ENCODE measurements around the gene CALML4.
"Not testable (repeated sequence)": the region's sequence is repeated elsewhere in the genome, so short reads cannot be mapped to it uniquely, and the experiment has no call there.

Gene CALML4

DNA sequence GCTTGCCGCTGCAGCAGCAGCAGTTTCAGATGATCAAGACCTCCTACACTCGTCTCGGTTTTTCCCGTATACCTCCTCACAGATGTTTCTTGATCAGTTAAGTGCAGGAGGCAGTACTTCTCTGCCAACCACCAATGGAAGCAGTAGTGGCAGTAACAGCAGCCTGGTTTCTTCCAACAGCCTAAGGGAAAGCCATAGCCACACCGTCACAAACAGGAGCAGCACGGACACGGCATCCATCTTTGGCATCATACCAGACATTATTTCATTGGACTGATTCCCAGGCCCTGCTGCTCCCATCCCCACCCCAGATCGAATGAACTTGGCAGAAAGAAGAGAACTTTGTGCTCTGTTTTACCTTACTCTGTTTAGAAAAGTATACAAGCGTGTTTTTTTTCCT is 17.6 kb downstream of the CALML4 start:
- DNase-seq, result no peak

DNA sequence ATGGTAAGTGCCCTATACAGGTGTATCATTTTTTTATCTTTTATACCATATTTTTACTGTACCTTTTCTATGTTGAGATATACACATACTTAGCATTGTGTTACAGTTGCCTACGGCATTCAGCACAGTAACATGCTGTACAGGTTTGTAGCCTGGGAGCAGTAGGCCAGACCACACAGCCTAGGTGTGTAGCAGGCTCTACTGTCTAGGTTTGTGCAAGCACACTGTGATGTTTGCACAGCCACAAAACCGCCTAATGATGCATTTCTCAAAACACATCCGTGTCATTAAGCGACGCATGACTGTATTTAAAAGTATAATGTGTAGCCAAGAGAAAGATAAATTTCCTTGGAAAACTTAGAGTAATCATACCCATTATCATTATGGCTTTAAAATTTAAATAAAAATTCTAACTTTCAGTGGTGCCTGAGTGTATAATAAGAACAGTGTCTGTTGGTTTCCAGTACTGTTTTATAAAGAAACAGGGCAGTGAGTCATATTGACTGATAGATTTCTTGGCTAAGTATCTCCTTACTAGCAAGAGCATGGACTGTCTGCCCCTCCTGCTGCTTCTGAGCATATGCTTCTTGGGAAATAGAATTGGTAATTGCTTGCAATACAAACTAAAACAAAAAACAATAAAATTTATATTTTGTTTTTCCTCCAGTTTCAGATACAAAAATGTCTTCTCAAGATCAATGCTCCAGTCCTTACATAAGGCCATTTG is 18.3 kb downstream of the CALML4 start:
- no peak for DNase-seq

DNA sequence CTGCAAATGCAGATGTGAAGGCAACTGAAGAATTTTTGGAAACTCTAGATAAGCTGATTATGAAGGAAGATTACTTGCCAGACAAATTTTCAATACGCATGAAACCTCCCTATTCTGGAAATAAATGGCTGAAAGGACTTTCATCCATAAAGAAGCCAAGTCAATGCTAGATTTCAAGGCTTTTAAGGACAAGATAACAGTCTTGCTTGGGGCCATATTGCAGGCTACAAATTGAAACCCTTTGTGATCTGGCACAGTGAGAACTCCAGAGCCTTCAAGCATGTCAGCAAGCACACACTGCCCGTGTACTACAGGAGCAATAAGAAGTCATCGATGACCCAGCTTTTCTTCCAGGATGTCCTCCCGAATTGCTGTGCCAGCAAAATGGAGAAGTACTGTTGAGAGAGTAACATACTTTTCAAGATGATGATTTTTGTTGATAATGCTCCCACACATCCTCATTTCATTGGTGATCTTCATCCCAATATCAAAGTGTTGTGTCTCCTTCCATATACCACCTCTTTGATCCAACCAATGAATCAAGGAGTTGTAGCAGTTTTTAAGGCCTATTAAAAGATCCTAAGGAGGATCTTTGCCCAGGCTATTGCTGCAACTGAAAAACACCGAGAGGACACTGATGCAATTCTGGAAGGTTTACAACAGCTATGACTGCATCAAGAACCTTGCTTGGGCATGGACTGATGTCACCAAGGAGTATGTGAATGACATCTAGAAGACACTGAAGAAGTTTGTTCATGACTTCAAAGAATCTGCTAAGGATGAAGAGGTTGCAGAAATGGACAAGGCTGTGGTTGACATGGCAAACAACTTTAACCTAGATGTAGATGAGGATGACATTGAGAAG is 20.3 kb downstream of the CALML4 start:
- DNase-seq, result no peak

DNA sequence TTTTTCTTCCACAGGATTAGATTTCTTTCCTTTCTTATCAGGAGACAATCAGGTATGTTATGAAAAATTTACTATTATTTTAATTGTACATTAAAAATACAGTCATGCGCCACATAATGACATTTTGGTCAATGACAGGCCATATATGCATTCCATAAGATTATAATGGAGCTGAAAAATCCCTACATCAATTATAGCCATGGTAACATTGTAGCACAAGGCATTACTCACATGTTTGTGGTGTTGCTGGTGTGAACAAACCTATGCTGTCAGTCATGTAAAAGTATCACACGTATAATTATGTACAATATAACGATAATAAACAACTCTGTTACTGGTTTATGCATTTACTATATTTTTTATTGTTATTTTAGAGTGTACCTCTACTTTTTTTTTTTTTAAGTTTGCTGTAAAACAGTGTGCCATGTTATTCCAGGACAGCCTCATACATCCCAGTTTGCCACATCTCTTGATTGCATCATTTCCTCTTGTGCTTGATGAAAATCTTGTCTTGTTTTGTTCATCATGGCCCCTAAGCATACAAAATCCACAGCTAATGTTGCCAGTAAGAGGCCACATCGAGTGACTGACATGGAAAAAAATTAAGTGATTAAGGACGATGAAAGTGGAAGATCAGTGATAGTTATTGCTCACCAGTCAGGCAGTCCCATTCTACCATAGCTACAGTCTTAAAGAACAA is 21.4 kb downstream of the CALML4 start:
- no peak for DNase-seq

DNA sequence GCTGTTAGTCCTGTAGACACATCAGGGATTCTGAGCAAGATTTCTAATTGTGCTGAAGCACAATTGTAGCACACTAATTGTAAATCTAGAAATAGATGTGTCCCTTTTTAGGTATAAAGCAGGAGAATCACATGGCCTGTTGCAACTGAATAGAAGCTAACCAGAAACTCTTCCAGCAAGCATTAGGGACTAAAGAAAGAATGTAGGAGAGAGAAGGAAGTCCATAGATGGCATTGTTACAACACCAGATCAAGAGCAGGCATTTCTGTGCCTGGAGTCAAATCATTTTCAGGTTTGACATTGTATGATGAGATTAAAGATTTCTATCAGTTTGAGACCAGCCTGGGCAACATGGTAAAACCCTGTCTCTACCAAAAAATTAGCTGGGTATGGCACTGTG is 27.4 kb downstream of the CALML4 start:
- no peak for DNase-seq

DNA sequence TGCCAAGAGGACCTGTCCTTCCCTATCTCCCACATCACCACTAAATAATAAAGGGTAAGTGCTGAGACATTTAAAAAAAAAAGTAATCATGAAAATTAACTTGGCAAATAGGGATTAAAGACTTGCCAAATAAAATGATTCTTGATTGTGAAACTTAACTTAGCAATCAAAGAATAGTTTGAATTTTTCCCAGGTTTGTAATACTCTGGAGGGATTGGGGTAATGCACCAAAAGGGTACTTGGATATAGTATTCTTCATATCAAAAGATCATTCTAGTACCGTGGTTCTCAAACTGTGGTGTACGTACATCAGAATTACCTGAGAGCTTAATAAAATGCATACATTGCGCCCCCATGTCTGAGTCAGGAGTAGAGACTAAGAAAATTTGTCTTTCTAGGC is 28.5 kb downstream of the CALML4 start:
- DNase-seq, result no peak

DNA sequence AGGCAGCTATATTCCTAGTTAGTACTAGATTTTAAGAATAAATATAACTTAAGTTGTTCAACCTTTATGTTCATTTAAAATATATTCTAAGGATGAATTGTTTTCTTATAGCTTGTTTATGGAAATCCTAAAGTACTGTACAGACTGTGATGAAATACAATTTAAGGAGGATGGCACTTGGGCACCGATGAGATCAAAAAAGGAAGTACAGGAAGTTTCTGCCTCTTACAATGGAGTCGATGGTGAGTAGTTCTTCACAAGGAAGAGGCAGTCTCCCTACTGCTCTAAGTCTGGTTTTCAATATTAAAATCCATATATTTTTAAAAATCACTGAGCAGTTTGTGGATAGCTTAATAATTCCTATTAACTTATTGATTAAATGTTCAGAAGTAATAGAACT is 29.6 kb downstream of the CALML4 start:
- no peak for DNase-seq

DNA sequence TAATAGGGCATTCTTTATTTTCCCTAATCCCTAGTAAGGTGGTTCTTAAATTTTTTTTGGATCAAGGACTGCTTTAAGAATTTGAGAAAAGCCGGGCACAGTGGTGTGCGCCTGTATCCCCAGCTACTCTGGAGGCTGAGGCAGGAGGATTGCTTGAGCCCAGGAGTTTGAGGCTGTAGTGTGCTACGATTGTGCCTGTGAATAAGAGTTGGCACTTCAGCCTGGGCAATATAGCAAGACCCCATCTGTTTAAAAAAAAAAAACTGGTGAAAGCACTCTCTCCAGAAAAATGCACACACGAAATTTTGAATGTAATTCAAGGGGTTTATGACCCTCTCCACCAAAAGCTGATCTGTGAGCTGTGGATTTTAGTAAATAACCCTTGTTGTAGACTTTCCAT is 32.0 kb downstream of the CALML4 start:
- DNase-seq, result no peak

DNA sequence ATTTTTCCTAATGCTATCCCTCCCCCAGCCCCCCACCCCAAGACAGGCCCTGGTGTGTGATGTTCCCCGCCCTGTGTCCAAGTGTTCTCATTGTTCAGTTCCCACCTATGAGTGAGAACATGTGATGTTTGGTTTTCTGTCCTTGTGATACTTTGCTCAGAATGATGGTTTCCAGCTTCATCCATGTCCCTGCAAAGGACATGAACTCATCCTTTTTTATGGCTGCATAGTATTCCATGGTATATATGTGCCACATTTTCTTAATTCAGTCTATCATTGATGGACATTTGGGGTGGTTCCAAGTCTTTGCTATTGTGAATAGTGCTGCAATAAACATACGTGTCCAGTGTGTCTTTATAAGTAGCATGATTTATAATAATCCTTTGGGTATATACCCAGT is 33.1 kb downstream of the CALML4 start:
- DNase-seq, result not testable (repeated sequence)

DNA sequence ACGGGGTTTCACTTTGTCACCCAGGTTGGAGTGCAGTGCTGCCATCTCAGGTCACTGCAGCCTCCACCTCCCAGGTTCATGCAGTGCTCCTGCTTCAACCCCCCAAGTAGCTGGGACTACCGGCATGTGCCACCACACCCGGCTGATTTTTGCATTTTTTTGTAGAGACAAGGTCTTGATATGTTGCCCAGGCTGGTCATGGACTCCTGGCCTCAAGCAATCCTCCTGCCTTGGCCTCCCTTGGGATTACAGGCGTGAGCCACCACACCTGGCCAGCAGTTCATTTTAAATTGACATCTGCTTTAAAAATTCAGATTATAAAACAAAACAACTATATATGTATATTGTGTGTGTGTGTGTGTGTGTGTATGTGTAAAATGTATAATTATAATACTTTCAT is 38.3 kb downstream of the CALML4 start:
- no peak for DNase-seq

DNA sequence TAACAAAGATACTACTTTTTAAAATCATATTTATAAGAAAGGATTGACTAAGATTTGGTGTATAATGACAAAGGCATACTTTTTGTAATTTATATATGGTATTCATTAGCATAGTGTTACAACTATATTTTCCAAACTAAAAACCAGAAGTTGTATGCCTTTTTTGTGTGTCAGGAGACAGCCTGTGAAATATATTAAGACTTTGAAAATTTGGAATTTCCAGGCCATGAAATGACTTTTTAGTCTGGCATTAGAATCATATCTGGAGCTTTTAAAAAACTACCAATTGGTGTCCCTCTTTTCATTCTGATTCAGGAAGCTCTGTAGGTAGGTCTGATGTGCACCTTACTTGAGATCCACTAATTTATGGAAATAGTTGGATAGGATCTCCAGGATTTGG is 41.9 kb downstream of the CALML4 start:
- no peak for DNase-seq

DNA sequence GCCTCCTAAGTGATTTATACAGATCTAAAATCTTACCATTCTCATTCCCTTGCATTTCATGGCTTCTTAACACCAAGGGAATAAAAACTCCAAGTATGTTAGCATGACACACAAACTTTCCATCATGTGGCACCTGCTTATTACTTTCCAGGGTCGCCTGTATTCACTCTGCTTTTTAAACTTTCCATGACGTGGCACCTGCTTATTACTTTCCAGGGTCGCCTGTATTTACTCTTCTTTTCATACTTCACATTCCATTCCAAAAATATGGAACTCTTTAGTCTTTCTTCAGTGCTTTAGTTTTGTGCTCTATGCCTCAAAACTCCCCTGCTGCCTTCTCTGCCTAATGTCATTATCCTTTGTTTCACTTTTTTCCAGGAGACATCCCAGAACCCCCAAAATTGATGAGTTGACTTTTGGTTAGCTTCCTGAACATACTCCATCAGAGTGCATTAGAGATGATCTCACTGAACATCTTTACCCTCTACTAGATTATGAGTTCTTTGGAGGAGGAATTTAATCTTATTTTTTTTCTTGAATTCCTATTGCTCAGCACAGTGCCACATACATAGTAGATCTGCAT is 47.0 kb downstream of the CALML4 start:
- DNase-seq, result no peak

DNA sequence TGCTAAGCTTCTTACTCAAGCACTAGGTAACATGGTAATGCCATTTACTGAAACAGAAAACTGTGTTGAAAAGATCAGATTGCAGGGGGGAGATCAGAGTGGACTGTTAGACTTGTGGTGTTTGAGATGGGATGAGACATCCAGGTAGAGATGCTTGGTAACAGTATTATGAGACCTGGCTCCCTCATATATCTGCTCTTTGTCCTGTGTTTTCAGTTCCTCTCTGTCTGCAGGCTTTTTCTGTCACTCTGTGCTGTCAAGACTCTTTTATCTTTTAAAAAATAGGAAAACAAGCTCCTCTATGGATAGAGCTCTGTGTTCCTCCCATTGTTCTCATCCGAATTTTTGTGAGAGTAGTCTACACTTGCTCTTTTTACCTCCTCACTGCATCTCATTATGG is 48.1 kb downstream of the CALML4 start:
- DNase-seq, result no peak

DNA sequence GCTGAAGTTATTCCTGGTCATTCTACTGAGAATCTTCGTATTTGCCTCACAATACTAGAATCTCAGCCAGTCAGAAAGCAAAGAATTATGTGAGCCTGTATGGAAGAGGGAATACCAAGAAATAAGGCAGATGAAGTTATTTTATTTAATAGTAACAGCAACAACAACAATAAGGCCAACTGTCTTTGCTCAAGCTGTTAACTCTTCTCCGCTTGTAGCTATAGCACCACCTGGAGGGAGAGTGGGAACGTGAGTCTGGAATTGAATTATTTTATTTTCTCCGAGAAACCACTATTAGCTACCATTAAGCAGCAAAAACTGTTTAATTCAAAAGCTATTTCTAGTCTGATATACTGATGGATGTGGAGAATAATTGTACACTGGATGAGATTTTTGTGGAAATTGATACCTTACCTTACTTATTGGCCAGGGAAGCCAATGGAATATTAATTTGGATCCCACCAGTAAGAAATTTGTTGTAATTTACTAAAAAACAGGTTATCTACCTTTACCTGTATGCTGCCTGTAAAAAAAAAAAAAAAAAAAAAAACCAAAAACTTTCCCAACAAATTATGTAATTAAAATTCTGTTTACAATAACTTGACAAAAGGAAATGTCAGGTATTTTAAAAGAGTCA is 50.1 kb downstream of the CALML4 start:
- DNase-seq, result no peak

DNA sequence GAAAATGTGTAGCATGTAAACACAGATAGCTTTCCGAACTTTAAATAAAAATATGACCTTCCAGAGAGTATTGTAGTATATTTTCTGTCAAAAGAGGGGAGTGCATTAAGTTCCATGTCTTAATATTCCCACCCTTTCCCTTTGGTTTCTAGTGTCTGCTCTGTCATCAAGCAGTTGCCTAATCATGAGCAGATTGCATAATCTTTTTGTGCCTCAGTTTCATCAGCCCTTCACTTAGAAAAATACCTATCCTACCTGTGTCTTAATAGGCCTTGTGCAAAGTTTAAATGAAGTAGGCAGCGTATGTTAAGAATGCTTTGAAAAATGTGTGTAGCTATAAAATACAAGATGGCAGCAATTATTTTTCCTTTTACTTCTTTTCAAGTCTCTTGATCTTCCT is 52.8 kb downstream of the CALML4 start:
- no peak for DNase-seq

DNA sequence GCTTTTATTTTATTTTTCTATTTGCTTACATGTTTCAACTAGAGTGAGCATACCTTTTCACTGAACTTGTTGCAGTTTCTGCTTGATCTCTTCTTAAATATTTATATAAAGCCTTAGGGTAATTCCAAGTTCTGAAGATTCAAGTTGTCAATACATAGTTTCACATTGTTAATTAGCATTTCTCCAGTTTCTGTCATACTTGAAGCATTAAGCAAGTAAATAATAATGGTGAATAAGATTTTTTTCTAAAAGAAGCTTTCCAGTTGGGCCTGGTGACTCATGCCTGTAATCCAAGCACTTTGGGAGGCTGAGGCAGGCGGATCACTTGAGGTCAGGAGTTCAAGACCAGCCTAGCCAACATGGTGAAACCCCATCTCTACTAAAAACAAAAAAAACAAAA is 53.9 kb downstream of the CALML4 start:
- DNase-seq, result no peak

DNA sequence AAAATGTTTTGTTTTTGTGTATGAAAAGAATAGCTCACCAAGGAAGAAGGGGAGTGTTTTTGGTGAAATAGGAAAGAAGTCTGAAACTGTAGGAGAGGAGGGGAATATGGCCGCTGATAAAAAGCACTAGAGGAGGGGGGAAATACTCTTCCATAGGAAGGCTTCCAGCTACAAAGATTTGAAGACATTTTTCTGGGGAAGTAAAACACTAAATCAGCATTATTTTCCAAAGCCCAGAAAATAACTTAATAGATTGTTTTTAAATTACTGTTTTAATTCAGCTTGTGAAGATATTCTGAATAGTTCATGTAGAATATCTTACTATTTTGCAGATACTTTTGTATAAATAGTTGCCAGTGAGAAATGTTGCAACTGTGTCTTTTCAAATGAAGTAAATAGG is 54.9 kb downstream of the CALML4 start:
- DNase-seq, result no peak

DNA sequence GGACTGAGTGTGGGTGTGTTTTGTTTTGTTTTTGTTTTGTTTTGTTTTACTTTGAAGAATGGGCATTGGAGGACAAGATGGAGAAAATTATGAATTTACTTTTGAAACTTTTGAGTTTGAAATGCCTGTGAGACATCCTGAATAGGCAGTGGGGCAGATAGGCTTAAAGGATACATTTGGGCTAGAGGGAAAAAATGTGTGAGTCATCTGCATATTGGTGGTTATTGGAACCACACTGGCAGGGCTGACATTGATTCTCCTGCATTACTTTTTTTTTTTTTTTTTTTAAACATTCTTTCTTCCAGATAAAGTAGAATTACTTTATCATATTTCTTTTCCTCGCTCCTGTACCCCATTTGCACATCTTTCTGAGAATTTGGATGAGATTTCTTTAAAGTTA is 56.1 kb downstream of the CALML4 start:
- DNase-seq, result no peak

DNA sequence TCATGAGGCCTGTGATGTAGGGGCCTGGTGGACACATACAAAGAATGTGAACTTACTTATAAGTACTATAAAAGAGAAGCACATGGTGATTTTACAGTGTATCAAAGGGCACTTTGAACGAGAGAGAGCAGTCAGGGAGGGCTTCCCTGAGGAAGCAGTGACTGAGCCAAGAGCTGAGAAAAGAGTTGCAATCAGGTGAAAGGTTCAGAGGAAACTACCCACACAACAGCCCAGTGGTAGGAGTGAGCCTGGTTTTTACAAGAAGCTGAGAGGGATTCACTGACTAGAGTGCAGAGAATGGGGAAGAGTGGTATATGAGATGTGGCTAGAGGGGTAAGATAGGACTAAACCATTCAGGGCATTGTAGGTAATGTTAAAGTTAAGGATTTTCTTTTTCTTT is 57.1 kb downstream of the CALML4 start:
- no peak for DNase-seq

DNA sequence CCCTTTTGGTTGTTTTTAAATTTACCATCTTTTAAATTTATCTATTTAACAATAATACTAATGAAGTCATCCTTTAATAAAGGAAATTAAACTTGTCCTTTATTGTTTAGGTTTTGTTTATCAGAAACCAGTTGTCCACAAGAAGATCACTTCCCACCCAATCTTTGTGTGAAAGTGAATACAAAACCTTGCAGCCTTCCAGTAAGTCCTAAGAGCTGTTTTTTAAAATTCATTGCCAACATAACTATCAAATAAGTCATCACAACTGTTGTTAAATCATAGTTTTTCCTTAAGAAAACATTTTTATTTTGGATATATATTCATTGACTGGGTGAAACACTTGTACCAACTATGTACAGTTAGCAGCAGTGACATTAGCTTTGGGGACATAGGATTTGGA is 59.4 kb downstream of the CALML4 start:
- DNase-seq, result no peak

DNA sequence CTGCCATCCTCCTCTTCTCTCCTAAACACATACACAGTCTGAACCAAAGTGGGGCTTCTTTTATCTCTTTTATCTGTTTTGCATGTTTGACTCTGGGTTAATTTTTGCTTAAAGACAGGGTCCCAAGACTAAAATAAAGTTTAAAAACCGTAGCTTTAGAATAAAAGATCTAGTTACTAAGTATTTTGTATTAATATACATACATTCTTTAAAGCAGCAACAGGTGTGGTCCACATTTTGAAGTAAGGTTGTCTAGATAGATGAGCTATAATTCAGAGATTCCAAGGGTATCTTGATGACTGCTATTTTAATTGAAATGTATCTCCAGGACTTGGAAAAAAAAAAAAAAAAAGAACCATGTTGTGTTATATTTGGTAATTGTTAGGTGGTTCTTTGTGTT is 61.3 kb downstream of the CALML4 start:
- DNase-seq, result no peak

DNA sequence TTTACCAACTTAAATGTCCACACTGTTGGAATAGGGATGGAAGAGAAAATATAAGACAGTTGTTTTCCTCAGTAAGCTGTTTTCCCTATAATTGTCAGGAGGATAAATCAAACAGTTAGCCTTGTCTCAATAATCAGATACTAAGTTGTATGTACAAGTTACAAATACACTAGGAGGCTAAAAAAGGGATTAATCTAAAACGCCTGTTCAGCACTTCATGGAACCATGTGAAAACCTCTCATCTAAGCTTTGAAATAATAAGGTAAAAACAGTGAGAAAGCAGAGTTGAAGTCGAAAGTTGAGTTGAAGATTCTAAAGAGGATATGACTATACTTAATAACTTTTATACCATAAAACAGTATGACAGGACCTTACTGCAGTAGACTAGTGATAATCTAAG is 62.0 kb downstream of the CALML4 start:
- DNase-seq, result no peak

Measured in NCI-H510A (cell line).